GM18873 (cell line): ENCODE results near the gene RANBP1.

Source experiments
- ATAC-seq: cut with Tn5 transposase; IDR thresholded peaks from one replicate; pipeline ENCODE4 v1.9.1; 2021; ENCODE audit warnings: mild to moderate bottlenecking, moderate library complexity, moderate number of reproducible peaks; ENCODE audit not compliant: unreplicated experiment, low FRiP score

Gene RANBP1

DNA sequence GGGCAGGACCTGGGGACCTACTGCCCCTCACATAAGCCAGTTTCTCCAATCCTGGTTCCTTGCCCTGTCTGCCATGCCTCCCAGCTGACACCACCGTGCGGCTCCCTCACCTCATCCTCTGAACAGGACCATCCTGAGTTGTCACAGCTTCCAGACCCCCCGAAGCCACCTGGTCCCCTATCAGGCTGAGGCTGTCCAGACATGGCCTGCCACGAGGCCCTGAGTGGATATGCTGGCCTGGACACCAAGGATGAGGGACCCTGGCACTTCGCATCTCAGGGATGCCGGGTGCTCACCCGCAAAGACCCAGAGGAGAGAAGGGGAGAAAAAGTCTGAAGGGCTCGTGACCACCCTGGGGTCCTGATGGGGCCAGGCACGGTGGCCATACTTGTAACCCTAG lies 50.8 kb downstream of the RANBP1 start:
- no peak for ATAC-seq

DNA sequence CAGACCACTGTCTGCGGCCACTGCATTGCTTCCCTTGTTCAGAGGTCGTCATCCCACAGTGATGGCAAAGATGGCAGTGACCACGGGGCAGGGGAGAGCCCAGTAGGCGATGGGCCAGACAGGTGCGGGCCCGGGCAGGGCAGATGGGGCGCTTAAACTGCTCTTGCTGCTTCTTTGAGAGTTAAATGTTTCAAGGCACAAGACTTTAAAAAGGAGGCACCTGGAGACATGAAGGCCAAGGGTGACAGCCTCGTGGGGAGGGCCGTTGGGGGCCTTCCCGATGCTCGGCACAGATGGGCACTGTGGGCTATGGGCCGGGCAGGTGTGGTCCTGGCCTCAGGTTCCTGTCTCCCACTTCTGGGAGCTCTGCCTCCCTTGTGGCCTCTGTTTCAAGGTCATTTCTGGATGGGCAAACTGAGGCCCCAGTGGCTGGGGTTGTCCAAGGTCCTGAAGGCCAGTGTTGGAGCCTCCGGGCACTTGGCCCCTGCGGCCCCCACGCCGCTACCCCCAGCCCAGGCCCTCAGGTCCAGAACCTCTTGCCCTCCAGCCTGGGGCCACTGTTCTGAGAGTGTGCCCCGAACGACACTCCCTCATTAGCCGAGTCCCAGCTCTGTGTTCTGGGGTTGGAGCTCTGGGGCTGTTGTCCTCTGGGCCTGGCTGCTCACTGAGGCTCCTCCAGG lies 51.9 kb downstream of the RANBP1 start:
- no peak for ATAC-seq

DNA sequence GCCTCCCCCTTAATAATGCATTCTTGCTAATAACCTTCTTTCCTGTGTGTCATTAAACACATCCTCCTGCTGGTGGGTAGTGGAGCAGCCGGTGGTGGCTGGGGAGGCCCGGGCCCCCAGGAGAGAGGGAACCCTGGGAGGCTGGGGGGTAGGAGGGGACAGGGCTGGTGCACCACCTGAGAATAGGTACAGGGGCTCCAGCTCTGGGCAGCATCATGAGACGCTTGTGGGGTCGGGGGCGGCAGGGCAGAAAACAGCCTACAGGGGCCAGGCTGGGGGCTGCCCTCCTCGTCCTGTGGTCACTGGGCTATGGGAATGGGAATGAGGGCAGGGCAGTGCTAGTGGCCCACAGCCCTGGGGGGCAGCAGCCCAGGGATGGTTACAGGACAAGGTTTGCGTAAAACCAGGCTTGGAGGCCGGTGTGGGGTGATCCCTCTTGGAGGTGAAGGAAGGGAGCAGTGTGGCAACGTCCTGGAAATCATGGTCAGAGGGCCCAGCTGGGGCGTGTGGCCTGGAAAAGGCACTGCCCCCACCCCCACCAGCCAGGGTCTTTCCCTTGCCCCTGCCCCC lies 53.4 kb downstream of the RANBP1 start:
- no peak for ATAC-seq

DNA sequence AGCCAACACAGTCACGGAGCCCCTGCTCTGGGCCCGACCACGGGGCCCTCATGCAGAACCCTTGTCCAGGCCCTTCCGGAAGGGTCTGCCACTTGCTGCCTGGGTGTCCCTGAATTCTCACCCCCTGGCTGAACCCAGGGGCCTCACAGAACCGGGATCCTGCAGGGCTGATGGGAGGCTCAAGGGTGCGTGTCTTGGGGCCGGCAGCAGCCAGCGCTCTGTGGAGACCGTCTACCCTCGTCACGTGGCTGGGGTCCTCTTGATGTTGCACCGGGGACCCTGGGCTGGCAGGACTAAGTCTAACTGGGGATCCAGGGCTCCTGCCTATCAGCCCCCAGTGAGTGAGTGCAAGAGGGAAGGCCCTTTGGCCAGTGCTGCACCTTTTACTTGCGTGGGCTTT lies 54.3 kb downstream of the RANBP1 start:
- ATAC-seq: no peak

DNA sequence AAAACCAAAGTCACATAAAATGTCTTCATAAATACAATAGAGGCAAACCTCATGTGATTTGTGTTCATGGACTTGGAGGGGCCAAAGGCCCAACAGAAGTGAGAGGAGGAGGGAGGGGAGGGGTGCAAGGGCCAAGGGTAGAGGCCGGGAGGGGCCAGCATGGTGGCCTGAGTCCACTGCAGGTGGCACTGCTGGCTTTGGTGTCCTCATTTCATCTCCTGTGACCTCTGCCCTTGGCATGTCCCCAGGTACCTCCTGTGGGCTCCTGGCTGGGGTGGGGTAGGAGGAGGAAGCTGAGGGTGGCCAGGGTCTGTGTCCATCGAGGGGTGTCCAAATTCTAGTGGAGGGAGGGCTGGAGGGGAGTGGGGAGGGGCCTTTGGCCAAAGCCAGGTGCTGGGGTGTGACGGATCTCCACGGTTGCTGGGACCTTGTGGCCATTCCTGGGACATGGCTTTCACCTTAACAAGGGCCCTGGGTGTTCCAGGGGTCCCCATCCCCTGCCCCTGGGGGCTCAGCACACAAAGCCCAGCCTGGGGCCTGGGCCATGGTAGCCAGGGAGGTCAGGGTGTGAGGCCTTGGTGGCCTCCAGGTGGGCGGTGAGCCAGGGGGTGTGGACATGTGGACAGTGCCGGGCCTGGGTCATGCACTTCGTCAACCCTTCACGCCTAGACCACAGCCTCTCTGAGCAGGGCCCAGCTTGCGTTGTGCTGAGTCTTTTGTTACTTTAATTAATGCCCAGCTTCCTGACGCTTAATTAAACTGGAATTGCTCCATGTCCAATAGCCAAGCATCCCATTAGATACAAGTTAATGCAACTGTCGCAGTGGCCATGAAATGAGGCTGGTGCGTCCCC lies 55.6 kb downstream of the RANBP1 start:
- no peak for ATAC-seq

DNA sequence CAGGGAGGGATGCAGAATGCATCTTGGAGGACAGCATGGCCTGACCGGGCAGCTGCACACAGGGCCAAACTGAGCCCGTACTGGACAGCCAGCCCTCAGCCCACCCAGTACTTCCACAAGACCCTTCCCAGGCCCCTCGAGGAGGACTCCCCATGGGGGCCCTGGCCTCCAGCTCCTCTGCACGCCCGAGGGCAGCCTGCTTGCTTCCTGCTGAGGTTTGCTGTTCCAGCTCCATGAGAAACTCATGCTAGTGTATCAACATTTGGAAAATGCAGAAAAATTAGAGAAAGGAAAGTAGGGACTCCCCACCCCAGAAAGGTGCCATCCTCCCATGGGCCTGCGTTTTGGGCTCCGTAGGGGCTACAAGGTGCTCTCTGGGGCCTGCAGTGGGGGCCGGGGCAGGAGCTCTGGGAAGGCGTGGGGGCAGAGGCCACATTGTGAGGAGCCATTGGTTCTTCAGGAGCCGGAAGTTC lies 56.3 kb downstream of the RANBP1 start:
- no peak for ATAC-seq

DNA sequence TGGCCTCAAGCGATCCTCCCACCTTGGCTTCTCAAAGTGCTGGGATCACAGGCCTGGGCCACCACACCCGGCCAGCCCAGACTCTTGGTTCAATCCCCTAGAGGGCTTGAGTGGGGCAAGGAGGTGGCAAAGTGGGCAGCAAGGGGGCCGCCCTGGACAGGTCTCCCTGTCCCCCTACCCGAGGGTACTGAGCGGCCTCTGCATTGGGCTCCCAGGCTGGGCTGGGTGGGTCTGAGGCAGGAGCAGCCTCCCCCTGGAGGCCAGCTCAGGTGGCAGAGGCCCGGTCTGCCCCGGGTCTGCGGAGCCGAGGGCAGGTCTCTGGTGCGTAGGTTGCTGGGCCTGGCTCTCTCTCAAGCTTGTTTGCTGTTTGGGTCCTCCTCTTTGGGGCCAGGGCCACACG lies 57.3 kb downstream of the RANBP1 start:
- no peak for ATAC-seq

DNA sequence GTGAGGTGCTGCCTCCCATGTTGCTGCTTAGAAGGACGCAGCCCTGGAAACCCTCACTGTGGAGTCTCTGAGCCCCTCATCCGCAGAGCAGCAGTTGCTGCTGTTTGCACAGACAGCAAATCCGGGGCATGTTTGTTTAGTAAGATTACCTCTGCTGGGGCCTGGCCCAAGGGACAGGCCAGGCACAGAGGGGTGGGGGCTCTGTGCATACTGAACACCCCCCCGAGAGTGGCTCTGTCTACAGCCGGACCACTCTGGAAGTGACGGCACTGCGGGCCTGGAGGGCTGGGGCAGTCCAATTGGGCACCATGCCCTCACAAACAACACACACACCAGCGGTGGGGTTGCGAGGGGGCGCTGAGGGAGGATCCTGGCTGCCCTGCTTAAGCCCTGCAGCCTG lies 57.9 kb downstream of the RANBP1 start:
- ATAC-seq: no peak

DNA sequence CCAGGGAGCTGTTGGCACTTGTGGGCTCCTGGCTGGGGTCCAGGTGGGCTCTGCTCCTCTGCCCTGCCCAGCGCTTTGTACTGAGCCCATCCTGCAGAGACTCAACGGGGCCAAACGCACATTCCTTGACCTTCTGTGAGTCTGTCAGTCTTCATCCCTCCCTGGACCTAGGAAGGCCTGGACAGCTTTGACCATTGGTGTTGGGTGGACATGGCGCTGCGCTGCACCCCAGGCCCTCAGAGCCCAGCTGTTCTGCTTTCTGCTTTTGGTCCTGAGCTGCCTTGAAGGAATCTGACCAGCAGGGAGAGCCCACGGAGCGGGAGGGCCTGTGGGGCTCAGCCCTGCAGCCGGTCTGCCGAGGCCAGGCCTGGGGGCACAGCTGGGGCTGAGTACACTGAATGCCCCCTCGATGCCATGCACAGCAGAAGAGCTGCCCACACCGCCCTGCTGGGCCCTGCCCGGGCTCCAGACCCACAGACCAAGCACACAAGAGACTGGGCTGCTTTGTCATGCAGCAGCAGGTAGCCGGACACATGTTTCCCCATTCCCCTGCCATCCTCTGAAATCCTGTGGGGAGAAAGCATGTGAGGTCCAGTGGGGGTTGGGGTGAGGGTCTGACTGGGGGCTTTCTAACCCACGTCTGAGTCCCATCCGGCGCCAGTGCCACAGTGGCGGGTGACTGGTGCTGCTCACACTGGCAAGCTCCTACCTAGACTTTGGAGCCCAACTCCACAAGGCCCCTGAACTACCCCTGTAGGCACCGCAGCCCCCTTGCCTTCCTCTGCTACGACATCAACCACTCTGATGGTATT lies 59.1 kb downstream of the RANBP1 start:
- no peak for ATAC-seq

DNA sequence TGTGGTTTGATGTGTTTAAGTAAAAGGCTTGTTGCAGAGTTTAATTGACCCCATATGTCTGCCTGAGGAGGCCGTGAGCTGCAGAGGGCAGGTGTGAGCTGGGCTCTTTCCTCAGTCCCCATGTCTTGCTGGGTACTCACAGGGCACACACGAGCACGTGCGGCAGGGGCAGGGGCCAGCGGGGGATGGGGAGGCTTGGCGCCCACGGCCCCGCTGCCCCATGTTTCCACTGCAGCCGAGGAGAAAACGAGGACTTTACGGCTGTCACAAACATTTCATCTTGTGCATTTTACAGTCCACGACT lies 59.6 kb downstream of the RANBP1 start:
- no peak for ATAC-seq

DNA sequence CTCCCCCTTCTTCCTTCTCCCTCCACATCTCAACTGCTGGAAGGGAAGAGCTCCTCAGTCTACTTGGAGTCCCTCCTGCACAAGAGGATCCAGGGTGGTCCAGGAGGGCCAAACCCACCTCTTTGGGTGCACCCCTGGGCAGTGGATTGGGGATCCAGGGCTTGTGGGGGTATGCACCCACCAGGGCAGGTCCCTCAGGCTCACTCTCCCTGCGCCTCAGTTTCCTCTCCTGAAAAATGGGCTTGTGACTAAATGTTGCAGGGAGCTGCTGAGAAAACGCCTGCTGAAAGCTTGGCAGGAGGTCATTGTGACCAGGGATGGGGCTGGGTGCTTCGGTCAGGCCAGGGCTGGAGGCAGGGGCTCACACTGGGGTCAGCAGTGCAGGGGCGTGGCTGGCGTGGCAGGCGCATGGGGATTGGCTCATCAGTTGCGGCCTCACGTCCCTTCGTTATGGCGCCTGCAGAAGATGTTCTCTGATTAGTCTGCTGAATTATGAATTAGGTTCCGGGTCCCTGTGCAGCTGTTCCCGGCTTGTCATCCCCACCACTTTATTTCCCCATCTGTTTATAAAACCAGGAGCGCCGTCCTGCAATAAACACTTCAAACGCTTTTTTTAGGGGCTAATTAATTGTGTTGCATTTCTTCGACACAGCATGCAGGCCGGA lies 60.6 kb downstream of the RANBP1 start:
- no peak for ATAC-seq
